ENCODE results near the gene CRIM1.

DNA sequence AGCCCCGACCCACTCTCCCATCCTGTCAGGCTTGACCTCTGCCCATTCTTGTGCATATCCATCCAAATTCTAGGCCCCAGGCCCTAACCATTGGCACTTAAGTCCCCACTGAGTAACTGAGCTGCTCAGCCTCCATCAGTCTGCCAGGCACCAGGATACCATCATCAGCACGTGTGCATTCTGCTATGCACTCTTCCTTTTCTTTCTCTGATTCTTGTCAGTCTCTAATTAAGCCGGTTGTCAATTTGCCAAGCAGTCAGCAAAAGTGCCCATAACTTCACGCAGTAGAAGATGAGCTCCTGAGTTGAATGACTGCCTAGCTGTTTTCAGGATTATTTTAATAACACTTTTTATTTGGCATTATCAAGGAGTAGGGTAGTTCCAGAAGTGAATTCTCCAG is 135.2 kb downstream of the CRIM1 start:
- no peak for TF ChIP-seq POLR2A (IDR thresholded peaks at IDR 0.05)
- TF ChIP-seq, protein P1, sequence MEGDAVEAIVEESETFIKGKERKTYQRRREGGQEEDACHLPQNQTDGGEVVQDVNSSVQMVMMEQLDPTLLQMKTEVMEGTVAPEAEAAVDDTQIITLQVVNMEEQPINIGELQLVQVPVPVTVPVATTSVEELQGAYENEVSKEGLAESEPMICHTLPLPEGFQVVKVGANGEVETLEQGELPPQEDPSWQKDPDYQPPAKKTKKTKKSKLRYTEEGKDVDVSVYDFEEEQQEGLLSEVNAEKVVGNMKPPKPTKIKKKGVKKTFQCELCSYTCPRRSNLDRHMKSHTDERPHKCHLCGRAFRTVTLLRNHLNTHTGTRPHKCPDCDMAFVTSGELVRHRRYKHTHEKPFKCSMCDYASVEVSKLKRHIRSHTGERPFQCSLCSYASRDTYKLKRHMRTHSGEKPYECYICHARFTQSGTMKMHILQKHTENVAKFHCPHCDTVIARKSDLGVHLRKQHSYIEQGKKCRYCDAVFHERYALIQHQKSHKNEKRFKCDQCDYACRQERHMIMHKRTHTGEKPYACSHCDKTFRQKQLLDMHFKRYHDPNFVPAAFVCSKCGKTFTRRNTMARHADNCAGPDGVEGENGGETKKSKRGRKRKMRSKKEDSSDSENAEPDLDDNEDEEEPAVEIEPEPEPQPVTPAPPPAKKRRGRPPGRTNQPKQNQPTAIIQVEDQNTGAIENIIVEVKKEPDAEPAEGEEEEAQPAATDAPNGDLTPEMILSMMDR (IDR thresholded peaks at IDR 0.05 in 4 of 5, conservative IDR thresholded peaks at IDR 0.05 in 1 of 5), result no peak
